ENCODE results near the gene CAB39. TPM values are rescaled to one million over a fixed set of nuclear protein-coding genes. Genes with fewer than 3 reads are reported as not detected.

CAB39 gene
- total and polyA plus RNA-seq, 2 donors (not counting 3 experiments of a cell fraction or from before 2014, with no cell fraction given), result 25.7 to 53.7 TPM

DNA sequence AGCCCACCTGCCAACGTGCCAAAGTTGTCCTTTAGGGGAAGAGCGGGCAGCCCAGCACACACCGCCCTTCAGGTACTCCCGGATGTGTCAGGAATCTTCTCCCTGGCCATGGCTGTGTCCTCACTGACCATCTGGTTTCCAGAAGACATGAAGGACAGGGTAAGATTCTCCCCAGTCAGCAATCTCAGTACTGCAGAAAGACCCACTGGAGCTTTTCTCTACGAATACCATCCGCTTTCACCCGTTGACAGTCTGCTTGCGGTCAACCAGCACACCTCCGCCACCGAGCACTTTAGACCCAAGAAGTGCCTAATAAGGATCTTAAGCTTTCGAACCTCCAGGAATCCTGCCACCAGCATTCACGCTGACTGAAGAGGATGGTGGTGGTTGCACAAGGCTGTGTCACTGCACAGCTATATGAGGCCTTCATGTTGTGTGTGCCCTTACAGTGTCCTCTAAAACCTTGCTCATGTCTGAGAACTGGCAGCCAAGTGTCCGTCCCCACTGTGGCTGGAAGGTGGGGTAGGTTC lies 109.4 kb downstream of the CAB39 start:
- H3K9me1 ChIP-seq (replicated peaks; ENCODE audit: control insufficient read depth, extremely low read depth, insufficient read depth, low read length), result no peaks in the 10 kb centered on the region
- H3K4me2 ChIP-seq (ENCODE audit: insufficient read depth, low read length), result no peak overlapping the region
- POLR2A ChIA-PET, result no interaction called here
- no TSS peak for BruUV-seq (replicated peaks)
- H3K4me1 ChIP-seq (ENCODE audit: control insufficient read depth, extremely low read depth, insufficient read depth, low read length), result no peaks in the 10 kb centered on the region
- dilution Hi-C loops (cut with MboI; ENCODE audit: extremely low pct_ligation_motif_present, low sequenced_read_pairs) (no loop called here), intact Hi-C loops (cut with micrococcal nuclease) (loop anchor here (5.0 kb wide), 1 partner anchor 90 kb away; no protein-coding TSS in a partner anchor)
- CTCF ChIA-PET, result interaction anchor here (0.9 to 8.3 kb wide), 5 partner anchors 10 to 630 kb away, joined by 3 to 287 read pairs (median 5); no protein-coding TSS in a partner anchor
- H4K20me1 ChIP-seq (replicated peaks; ENCODE audit: control insufficient read depth, extremely low read depth, insufficient read depth, low read length), result no peaks in the 10 kb centered on the region
- no peak for TF ChIP-seq JUN (IDR thresholded peaks at IDR 0.05; ENCODE audit: borderline replicate concordance, insufficient read depth, insufficient read length, low read depth)
- no peak for TF ChIP-seq FOS (IDR thresholded peaks at IDR 0.05; ENCODE audit: borderline replicate concordance, insufficient read depth, low read length)
- no peak for TF ChIP-seq EZH2 (IDR thresholded peaks at IDR 0.05; ENCODE audit: borderline replicate concordance, low read depth, low read length, severe bottlenecking)
- no peak for TF ChIP-seq POLR2AphosphoS5 (IDR thresholded peaks at IDR 0.05; ENCODE audit: insufficient read depth, low read depth, low read length)
- TF ChIP-seq, protein P1, sequence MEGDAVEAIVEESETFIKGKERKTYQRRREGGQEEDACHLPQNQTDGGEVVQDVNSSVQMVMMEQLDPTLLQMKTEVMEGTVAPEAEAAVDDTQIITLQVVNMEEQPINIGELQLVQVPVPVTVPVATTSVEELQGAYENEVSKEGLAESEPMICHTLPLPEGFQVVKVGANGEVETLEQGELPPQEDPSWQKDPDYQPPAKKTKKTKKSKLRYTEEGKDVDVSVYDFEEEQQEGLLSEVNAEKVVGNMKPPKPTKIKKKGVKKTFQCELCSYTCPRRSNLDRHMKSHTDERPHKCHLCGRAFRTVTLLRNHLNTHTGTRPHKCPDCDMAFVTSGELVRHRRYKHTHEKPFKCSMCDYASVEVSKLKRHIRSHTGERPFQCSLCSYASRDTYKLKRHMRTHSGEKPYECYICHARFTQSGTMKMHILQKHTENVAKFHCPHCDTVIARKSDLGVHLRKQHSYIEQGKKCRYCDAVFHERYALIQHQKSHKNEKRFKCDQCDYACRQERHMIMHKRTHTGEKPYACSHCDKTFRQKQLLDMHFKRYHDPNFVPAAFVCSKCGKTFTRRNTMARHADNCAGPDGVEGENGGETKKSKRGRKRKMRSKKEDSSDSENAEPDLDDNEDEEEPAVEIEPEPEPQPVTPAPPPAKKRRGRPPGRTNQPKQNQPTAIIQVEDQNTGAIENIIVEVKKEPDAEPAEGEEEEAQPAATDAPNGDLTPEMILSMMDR (IDR thresholded peaks at IDR 0.05; ENCODE audit: extremely low read depth in 1 of 2, insufficient read depth in 1 of 2, low read depth in 1 of 2, low read length in 2 of 2), result no peak
- TF ChIP-seq GATA2 (IDR thresholded peaks at IDR 0.05; ENCODE audit: insufficient read depth, insufficient read length, low read depth, low read length), result no peak
- TF ChIP-seq POLR2A (IDR thresholded peaks at IDR 0.05; ENCODE audit: low read depth, low read length), result no peak
- TF ChIP-seq, protein P2, sequence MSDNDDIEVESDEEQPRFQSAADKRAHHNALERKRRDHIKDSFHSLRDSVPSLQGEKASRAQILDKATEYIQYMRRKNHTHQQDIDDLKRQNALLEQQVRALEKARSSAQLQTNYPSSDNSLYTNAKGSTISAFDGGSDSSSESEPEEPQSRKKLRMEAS (IDR thresholded peaks at IDR 0.05; ENCODE audit: insufficient read depth, insufficient read length), result no peak
- TF ChIP-seq MYC (IDR thresholded peaks at IDR 0.05; ENCODE audit: low read depth, low read length), result no peak
- no peak overlapping the region for H2AFZ ChIP-seq (ENCODE audit: low read depth, low read length)
- DNase-seq (ENCODE audit: low read depth, low spot score), result no peak
- no peak overlapping the region for H3K9ac ChIP-seq (replicated peaks; ENCODE audit: extremely low read depth, insufficient read depth, low read length)
- no peak for FAIRE-seq
- peaks cover 2 to 15% of the 10 kb centered on the region in 2 experiments for H3K36me3 ChIP-seq (ENCODE audit: control insufficient read depth in 2 of 2, extremely low read depth in 1 of 2, insufficient read depth in 2 of 2, low read length in 2 of 2)
- H3K27me3 ChIP-seq (ENCODE audit: control insufficient read depth in 2 of 2, insufficient read depth in 2 of 2, low read length in 2 of 2), result peaks cover 3 to 9% of the 10 kb centered on the region in 2 experiments
- H3K9me3 ChIP-seq (replicated peaks; ENCODE audit: control insufficient read depth, insufficient read depth, low read length), result no peaks in the 10 kb centered on the region
- no peak overlapping the region for H3K27ac ChIP-seq (ENCODE audit: insufficient read depth, low read depth, low read length)
- H3K79me2 ChIP-seq (ENCODE audit: control insufficient read depth, insufficient read depth, low read length), result no peaks in the 10 kb centered on the region
- H3K4me3 ChIP-seq (replicated peaks in 1 of 3; ENCODE audit: insufficient read depth in 1 of 3, low read depth in 1 of 3, low read length in 3 of 3), result no peak overlapping the region

Measured in endothelial cell of umbilical vein (primary cell).